ENCODE results near the gene LYPD6B. TPM values are rescaled to one million over a fixed set of nuclear protein-coding genes. Genes with fewer than 3 reads are reported as not detected.

Gene LYPD6B
- total RNA-seq, 1 donor from 2014 or later = not detected

DNA sequence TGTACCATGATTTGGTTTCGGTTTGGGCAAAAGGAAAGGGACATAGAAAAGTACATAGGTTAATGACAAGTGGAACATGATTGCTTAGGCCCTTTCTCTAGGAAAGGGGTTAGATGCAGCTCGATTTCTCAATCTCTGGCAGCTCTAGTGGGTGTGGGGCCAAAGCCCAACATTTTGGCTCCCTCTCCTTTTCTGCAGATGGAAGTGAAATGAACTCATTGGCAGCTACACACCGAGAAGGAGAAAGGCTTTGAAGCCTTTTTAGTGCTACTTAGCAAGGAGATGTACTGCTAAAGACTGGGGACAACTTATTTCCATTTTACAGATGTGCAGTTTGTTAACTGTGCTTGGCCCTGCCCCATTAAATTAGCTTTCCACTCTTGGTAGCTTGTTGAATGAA is 93.8 kb downstream of the LYPD6B start:
- no peaks in the 10 kb centered on the region for H3K9me3 Mint-ChIP-seq
- no peak overlapping the region for H3K4me3 Mint-ChIP-seq
- no peaks in the 10 kb centered on the region for H3K27me3 Mint-ChIP-seq (ENCODE audit: low read depth)
- H3K36me3 Mint-ChIP-seq (ENCODE audit: low read depth) = no peaks in the 10 kb centered on the region
- DNase-seq (ENCODE audit: low read depth, low spot score) = no peak
- no peak for TF ChIP-seq CTCF (conservative IDR thresholded peaks at IDR 0.05)
- no peak overlapping the region for H3K27ac Mint-ChIP-seq (ENCODE audit: unreplicated experiment)
- H3K4me1 Mint-ChIP-seq = no peaks in the 10 kb centered on the region

GRCh38 chr2:149132901-149133300 is 94.4 kb downstream of the LYPD6B start:
- H3K36me3 Mint-ChIP-seq (ENCODE audit: low read depth) = no peaks in the 10 kb centered on the region
- H3K4me3 Mint-ChIP-seq = no peak overlapping the region
- no peaks in the 10 kb centered on the region for H3K4me1 Mint-ChIP-seq
- DNase-seq (ENCODE audit: low read depth, low spot score) = no peak
- H3K27me3 Mint-ChIP-seq (ENCODE audit: low read depth) = no peaks in the 10 kb centered on the region
- H3K9me3 Mint-ChIP-seq = no peaks in the 10 kb centered on the region
- no peak overlapping the region for H3K27ac Mint-ChIP-seq (ENCODE audit: unreplicated experiment)
- TF ChIP-seq CTCF (conservative IDR thresholded peaks at IDR 0.05) = no peak

- no peaks in the 10 kb centered on the region for H3K4me1 Mint-ChIP-seq
- H3K27me3 Mint-ChIP-seq (ENCODE audit: low read depth) = no peaks in the 10 kb centered on the region
- no peak for DNase-seq (ENCODE audit: low read depth, low spot score)
- H3K4me3 Mint-ChIP-seq = no peak overlapping the region
- TF ChIP-seq CTCF (conservative IDR thresholded peaks at IDR 0.05) = no peak
- H3K36me3 Mint-ChIP-seq (ENCODE audit: low read depth) = no peaks in the 10 kb centered on the region
- no peaks in the 10 kb centered on the region for H3K9me3 Mint-ChIP-seq
- no peak overlapping the region for H3K27ac Mint-ChIP-seq (ENCODE audit: unreplicated experiment)
Measured at GRCh38 chr2:149134335-149134923, 95.9 kb downstream of the LYPD6B start.

DNA sequence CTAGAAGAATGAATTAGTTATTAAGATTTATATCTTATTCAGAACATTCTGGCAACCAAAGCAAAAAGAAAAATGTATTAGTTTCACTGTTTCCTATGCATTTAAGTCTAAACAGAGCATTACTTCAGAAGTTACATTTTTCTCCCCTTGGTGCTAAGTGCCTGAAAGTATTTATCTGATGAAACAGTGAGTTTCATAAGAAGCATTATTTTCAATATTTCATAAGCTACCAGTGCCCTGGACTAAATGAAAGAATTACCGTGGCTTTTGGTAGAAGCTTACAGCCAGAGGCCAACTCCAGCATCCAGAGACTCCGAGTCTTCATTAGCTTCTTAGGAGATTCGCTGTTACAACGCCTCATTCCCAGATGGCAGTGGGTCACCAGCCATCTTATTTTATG is 97.6 kb downstream of the LYPD6B start:
- Mint-ChIP-seq H3K9me3 (no peaks in the 10 kb centered on the region), H3K4me3 (no peak overlapping the region), H3K4me1 (no peaks in the 10 kb centered on the region), H3K36me3 (ENCODE audit: low read depth) (no peaks in the 10 kb centered on the region), H3K27me3 (ENCODE audit: low read depth) (no peaks in the 10 kb centered on the region), H3K27ac (ENCODE audit: unreplicated experiment) (no peak overlapping the region)
- DNase-seq (ENCODE audit: low read depth, low spot score) = no peak
- no peak for TF ChIP-seq CTCF (conservative IDR thresholded peaks at IDR 0.05)

DNA sequence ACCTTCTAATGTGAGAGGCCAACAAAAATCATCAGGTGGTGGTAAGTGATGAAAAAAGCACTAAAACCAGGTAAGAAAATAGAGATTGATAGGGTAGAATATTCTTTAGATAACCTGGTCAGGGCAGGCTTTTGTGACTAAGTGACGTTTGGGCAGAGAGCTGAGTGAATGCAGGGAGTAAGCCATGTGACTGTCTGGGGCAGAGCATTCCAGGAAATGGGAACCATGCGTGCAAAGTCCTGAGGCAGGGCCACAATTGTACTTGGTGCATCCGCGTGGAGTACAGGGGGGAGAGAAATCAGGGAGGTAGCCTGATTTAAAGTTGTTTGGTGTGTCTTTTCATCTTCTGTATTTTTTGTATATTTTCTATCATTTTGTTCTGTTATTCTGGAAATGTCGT is 102.5 kb downstream of the LYPD6B start:
- TF ChIP-seq CTCF (conservative IDR thresholded peaks at IDR 0.05) = no peak
- H3K36me3 Mint-ChIP-seq (ENCODE audit: low read depth) = no peaks in the 10 kb centered on the region
- no peaks in the 10 kb centered on the region for H3K9me3 Mint-ChIP-seq
- no peaks in the 10 kb centered on the region for H3K27me3 Mint-ChIP-seq (ENCODE audit: low read depth)
- peak overlapping the region; percentile 68 for H3K27ac Mint-ChIP-seq (ENCODE audit: unreplicated experiment)
- H3K4me1 Mint-ChIP-seq = no peaks in the 10 kb centered on the region
- H3K4me3 Mint-ChIP-seq = no peak overlapping the region
- no peak for DNase-seq (ENCODE audit: low read depth, low spot score)

Data from neural crest cell (in vitro differentiated cells).